ENCODE data around the gene MVB12A.

MVB12A gene

DNA sequence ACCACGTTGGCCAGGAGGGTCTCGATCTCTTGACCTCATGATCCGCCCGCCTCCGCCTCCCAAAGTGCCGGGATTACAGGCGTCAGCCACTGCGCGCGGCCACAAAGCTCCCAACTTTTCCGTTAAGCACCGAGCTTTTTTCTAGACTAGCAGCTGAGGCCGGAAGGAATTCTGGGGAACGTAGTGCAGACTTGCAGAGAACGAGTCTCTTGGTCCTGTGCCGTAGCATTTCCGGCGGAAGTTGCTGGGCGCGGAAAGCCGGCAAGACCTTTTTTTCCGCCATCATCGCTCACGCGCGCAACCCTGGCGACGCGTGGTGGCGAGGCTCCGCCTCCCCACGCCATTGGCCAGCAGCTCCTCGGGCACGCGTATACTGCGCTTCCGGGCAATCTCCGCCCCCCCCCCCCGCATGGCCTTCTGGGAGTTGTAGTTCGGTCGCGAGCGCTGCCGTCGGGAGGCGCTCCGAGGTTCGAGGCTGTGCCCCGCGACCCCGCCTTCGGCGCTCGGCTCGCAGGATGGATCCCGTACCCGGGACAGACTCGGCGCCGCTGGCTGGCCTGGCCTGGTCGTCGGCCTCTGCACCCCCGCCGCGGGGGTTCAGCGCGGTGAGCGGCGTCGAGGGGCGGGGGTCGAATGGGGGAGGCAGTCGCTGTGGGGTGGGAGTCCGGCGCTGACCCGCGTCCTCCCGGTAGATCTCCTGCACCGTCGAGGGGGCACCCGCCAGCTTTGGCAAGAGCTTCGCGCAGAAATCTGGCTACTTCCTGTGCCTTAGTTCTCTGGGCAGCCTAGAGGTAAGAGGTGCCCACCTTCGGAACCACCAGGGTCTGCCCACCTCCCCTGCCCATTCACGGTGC, at the start of gene MVB12A:
TSS of gene MVB12A (plus strand) at position 427 of the 854 bp plus-strand sequence. CDS start at position 516, 89 bp downstream.
- peak; percentile 93 for DNase-seq

DNA sequence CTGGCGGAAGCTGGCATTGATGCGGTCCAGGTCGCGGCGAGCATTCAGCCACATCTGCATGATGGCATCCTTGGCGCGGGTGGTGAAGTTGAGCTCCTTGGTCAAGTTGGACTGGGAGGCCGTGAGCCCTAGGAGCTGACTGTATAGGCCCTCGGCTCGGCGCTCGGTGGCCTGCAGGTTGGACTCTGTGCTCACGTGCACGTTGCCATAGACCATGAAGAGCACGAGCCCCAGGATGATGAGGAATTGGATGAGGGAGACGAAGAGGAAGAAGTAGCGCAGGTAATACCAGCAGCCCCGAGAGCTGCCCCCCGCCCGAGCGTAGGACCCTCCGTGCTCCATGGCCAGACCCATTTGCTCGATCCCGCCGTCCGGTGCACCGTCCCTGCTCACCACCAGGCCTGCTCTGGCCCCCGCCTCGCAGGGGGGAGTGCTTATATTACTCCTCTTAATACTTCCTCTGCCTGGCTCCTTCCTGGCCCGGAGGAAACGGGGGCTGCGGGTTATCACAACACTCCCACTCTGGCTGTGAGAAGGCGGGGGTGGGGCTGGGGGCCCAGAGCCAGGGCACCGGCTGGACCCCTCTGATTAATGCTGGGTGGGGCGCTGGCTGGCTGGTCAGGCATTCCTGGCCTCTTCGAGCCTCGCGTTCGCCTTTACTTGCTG, 42.8 kb upstream of the MVB12A start, which contains the start of gene PLVAP:
TSS of gene PLVAP (minus strand) at position 408 of the 666 bp plus-strand sequence. CDS start at position 354, 54 bp downstream.
- no peak for DNase-seq

DNA sequence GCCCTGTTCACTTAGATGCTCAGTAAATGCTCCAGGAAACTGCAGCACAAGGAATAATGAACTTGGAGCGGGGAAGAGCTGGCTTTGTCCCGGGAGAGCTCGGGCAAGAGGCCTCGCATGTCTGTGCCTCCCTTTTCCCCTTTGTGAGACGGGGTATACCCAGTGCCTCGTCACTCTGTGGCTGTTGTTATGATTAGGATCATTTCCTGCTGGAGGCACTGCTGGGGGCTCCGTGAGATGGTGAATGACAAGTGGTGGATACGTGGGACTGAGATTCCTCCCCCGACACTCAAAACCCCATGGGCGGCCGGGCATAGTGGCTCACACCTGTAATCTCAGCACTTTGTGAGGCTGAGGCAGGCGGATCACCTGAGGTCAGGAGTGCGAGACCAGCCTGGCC, 41.6 kb upstream of the MVB12A start:
- no peak for DNase-seq

DNA sequence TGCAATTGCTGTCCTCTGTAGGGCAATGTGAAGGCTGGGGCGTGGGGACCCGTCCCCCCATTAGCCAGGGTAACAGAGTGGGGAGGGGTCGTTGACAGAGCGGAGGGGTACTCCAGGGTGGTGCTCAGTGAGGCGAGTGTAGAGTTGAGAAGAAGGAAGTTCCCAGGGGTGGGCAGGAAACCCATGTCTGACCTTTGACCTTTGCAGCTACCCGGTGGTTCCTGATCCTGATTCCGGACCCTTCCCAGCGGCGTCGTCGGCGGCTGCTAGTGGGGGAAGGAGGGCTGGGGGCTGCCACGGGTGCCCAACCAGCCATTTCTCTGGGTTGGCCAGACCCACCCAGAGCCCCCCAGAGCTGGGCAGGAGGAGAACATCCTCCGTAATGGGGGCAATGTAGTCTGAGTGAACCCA, 40.6 kb upstream of the MVB12A start:
- no peak for DNase-seq

DNA sequence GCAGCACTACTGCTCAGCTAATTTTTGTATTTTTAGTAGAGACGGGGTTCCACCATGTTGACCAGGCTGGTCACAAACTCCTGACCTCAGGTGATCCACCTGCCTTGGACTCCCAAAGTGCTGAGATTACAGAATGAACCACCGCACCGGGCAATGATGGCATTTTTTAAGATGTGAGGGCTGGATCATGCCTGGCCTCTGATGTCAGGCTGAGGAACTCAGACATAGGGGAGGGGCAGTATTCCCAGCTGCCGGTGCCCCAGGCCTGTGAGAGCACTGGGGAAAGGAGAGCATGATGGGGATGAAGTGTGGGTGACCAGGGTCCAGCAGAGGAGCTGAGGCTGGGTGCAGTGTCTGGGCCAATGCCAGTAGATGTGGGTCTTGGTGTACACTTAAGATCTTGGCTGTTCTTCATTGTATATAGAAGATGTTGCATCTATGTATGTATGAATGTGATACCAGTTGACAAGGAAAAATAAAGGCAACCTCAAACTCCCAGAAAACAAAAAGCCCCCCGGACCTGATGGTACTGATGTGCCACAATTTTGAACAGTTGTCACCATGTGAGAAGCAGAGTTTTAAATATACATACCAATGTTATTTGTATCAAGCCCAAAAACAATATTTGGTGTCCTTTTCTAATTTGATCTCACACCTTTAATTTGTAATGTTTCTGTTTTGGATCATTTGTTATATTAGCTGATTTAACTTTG, 39.3 kb upstream of the MVB12A start:
- no peak for DNase-seq

DNA sequence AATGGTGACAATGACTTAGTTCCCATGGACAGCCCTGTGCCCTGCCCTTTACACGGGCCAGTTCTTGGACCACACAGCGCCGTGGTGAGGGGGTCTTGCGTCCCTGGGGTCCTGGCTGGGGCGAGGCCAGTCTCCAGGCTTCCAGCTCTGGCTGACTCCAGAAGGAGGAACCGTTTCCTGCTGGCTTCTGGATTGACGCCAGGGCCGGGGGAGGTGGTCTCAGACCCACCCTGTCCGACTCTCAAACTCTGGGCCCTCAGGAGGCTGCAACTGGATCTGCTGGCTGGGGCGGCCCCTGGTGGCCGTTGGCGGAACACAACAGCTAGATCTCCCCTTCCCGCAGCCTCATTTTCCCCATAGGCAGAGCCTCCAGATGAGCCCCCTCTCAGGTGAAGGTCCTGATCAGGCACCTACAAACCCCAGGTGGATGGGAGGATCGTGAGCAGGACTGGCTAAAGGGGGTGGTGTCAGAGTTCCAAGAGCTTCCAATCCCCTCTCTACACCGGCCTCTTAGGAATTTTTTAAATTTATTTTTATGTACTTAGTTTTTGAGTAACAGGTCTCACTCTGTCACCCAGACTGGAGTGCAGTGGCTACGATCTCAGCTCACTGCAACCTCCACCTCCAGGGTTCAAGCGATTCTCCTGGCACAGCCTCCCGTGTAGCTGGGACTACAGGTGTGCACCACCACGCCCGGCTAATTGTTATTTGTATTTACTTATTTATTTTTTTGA, 33.8 kb upstream of the MVB12A start:
- peak; percentile 65 for DNase-seq

DNA sequence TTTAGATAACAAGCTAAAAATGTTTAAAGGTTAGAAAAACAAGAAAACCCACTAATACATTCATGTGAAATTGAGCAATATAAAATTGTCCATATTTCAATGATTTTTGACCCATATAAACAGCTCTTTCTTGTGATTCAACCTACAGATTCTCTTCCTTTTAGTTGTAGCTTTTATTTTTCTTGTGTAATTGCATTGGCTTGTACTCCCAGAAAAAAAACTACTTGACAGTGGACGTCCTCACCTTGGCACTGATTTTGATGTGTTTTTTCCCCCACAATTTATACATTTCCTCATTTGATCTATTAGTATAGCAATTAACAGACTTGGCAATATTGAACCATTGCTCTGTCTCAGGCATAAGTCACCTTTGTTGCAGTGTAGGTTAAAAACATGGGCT, 30.6 kb upstream of the MVB12A start:
- no peak for DNase-seq

DNA sequence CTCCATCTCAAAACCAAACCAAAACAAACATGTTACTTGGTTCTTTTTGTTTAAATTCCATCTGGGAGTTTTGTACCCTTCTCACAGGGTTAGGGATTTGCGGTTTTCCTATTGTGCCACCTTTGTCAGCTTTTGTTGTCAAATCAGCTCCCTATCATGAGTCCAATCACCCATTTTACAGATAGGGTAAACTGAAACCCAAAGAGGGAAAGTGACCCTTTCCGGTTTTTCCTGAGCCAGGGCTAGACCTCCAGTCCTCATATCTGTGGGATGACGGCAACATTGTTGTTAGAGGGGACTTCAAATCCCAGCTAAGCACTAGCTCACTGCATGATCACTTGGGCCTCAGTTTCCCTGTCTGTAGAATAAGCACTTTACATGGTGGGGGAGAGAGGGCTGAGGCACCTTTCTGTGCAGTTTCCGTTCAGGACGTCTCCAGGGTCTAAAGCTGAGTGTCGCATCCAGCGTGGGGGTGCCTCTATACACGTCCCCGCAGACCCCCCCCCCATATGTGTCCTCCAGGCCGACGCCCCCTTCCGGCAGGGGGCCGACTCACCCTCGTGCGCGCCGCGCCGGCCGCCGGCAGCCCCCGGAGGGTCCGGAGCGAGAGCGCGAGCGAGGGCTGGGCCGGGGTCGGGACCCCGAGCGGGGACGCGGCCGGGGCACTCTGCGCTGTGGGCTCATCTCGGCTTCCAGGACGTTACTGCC, 29.7 kb upstream of the MVB12A start:
- DNase-seq = peak; percentile 22

DNA sequence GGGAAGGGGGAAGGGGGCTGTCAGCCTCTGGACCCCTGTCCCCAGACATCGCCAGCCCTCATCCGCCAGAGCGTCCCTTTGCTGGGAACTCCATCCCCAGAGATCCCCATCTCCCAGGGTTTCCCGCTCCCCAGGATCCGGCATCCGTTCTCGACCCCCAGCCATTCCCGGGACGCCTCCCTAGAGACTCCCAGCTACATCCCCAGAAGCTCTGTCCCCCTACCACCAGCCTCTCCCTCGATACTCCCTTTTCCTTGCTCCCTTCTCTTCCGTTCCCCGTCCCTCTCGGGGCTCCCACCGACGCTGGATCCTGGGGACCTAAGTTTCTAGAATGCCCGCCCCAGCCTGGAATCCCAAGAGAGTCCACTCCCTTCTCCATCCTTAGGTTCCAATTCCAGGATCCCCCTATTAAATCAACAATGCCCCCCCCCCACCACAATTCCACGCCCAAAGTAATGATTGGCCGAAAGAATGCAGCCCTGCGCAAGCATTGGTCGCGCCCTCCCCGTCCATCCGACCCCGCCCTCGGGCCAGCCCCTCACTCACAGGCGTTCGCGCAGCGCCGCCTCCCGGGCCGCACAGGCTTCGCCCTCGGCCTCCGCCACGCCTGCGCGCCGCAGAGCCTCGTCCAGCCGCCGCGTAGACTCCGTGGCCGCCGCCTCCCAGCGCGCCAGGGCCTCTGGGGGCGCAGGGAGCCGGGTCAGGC, 29.0 kb upstream of the MVB12A start:
- DNase-seq = peak; percentile 90

DNA sequence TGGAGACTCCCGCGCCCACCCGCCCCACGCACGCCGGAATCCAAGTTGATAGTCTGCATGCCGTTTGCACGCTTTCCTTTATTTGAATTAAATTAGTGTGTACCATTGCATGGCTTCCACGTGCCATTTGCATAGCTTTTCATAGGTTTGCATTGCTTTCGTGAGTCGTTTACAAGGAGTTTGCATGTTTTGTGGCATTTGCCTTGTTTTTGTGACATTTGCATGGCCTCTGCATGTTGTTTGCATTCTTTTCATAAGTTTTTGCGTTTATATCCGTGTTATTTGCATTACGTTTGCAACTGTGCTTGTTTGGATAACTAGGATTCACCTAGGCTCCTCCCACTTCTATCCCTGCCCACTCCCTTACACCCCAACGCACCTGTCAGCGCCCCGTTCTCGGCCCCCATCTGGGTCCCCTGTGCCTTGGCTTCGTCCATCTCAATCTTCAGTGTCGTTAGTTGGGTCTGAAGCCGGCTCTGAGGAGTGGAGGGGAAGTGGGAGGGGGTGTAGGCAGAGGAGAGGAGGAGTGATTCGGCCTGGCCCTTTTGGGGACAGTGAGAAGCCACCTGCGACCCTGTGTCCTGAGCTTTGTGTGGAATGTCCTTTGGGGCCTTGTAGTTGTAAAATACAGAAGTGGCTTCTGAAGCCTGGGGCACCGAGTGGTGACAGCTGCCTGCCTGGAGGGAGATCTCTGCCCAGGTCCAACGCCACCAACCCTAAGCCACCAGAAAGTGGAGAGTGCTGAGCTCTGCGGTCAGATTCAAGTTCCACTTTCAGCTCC, 28.3 kb upstream of the MVB12A start:
- DNase-seq = no peak

DNA sequence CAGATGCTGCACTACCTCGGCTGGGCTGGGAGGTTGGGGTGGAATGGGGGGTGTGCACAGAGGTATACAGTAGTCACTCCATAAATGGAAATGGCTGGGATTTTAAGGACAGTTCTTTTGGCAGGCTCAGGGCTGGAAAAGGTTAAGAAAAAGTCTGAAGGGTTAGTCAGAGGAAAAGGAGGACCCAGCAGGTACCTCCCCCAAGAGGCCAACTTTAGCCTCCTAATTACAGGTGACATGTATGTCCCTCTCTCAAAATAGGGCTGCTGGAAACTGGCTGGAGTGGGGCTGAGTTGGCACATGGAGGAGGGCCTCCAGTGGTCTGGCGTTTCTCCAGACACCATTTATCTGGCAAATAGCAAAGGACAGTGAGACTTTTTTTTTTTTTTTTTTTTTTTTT, 26.8 kb upstream of the MVB12A start:
- DNase-seq = no peak

DNA sequence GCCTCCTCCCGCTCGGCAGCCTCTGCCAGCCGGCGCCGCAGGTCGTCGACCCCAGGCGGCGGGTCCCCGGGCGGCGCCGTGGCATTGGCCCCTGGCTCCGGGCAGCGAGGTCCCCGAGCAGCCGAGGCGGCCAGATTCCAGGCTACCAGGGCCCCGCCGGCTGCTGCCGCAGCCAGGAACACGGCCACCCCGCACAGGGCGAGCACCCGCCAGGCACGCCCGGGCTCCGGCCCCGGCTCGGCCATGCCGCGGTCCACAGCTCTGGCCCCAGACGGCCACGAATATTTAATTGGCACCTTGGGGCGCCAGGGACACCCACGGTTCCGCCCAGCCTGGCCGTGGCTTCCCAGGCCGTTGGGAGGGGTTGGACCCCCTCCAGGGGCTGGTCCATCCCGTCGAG, 25.9 kb upstream of the MVB12A start, which contains the start of gene CCDC194:
TSS of gene CCDC194 (minus strand) at position 283 of the 400 bp plus-strand sequence. CDS start at position 245, 38 bp downstream.
- DNase-seq = no peak

DNA sequence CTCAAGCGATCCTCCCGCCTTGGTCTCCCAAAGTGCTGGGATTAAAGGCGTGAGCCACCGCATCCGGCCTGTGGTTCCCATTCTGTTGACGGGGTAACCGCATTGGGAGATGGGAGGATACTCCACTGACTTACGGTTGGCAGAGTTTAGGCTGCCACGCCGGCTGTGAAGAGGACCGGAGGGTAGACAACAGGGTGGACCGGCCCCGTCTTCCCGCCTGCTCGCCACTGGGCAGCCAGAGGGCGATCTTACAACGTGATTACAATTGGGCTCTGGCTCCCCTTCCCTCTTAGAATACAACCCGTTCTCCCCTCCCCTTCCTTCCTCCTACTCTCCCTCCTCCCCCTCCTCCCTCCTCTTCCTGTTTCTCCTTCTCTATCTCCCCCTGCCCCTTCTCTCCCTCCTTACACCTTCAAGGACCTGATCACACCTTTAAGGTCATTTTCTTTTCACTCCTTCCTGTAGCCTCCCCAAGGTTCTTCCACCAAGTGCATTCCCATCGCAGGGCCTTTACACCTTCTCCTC, 24.9 kb upstream of the MVB12A start:
- DNase-seq = peak; percentile 54

DNA sequence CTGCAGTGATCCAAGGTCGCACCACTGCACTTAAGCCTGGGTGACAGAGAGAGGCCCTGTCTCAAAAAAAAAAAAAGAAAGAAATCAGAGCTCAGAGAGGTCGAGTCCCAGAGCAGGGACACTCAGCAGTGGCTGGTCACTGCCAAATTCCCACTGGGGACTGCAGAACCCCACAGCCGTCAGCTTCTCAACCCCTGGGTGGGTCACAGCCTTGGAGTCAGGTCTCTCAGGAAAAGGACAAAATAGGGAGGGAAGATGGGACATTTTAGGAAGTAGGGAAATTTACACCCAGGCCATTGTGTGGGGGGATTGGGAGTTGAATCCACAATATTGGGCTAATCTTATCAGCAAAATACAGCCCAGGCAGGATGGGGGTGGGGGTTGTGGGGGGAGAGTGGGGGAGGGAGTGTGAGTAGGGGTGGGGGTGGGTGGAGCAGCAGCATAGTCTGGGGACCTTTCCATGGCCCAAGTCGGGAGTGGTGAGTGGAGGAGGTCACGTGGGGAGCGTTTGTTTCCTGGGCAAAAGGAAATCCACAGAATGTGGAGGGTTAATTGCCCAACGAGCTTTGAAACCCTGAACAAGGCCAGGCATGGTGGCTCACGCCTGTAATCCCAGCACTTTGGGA, 20.8 kb upstream of the MVB12A start:
- no peak for DNase-seq

DNA sequence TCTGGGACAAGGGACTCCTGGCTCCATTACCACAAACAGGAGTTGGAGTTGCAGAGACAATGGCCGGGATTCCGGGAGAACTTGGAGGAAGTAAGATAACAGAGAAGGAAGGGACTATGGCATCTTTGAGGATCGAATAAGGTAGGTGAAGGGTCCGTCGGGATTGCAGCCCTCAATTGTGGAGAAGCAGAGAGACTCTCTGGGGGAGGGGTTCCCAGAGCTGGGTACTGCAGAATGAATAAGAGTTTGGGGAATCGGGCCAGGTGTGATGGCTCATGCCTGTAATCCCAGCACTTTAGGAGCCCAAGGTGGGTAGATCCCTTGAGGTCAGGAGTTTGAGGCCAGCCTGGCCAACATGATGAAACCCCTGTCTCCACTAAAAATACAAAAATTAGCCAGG, 18.2 kb upstream of the MVB12A start:
- no peak for DNase-seq

DNA sequence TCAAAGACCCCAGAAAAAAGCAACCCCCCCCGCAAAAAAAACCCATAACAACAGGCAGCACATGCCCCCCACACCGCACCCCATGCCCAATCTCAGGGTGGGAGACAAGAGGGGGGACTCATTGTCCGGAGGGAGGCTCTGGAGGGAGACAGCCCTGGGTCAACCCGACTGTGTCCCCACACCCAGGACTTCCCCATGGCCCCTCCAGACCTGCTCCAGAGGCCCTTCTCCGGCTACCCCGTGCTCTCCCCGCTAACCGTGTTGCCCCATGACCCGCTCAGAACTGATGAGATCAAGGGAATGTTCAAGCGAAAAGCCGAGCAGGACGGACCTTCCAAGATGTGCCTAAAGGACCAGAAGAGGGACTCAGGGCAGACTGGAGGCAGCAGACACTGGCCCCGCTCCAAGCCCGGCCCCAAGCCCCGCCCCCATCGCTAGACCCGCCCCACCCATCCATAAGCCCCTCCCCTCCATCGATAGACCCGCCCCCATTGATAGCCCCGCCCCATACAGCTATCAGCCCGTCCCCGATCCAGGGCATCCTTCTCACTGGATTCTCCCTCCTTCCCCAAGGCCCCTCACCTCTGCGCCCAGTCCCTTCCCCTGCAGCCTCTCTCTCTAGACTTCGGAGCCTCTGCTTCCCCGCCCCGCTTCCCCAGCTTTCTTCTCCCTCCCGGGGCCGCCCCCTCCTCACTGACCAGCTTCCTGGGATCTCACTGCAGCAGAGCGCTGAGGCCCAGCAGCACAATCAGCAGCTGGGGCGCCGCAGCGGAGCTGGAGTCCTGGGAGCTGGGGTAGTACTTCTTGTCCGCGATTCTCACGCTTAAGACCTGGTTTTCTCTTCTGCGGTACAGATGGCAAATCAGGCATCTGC, 16.6 kb upstream of the MVB12A start:
- peak; percentile 25 for DNase-seq

DNA sequence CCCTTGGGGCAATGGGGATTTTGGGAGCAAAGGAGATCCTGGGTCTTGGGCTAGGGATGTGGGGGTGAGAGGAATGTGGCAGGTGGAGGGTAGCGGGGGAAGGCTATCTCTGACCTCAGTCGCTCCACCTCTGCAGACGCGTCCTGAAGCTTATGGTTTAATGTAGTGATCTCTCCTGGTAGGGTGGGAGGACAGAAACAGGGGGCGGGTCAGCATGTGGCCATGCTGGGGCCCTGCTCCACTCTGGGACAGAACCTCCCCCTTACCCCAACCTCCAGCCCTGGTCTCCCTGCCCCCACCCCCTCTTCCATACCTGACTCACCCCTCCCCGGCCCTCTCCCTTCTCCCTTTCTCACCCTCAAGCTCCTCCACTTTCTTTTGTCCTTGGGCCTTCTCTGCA, 15.8 kb upstream of the MVB12A start:
- no peak for DNase-seq

DNA sequence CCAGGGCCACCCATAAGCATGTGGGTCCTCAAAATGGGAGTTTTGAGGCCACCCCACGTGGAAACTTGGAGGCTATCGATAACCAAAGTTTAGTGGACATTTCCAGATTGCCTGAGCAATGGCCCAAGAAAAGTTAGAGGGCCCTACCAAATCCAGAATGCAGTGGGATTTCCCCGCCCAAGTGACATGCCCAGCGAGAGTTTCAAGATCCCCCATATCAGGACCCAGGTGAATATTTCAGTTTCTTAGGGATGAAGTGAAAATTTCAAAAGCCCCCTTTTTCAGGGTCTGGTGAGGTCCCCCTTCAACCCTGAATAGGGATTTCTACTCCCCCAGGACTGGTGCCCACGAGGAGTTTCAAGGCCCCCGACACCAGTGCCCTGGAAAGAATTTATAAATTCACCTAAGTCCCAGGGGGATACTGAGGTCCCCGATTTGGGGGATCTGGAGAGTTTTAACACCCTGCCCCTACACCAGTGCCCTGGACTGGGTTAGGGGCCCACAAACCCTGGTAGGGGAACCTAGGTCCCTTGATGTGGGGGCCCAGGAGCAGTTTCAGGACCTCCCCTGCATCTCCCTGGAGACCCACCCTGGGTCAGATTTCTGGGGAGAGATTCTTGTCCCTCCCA, 15.1 kb upstream of the MVB12A start:
- no peak for DNase-seq

Measured in activated CD8-positive, alpha-beta memory T cell treated with anti-CD3 and anti-CD28 coated beads, Interleukin-2, amount 50 U/mL, for 4 hours (primary cell).